HG03135 (cell line): ENCODE data around the gene HES6.
A peak's percentile ranks its signal among the peaks of the same experiment; 100 is the strongest.

Experiments
- ATAC-seq: cut with Tn5 transposase; IDR thresholded peaks from one replicate; pipeline ENCODE4 v1.9.1; 2021; ENCODE audit warnings: mild to moderate bottlenecking, moderate library complexity; ENCODE audit not compliant: unreplicated experiment

HES6 gene

GRCh38 chr2:238203094-238203972 lies 36.5 kb downstream of the HES6 start, which contains the start of gene ILKAP:
ILKAP (minus strand) TSS chr2:238203695; CDS start chr2:238203553, 142 bp downstream.
- peak; percentile 96 for ATAC-seq

GRCh38 chr2:238202326-238203093 lies 37.3 kb downstream of the HES6 start:
- no peak for ATAC-seq

GRCh38 chr2:238190445-238190844 lies 49.4 kb downstream of the HES6 start:
- no peak for ATAC-seq
